ENCODE data around the gene CACNA1C.

- TF ChIP-seq POLR2A (IDR thresholded peaks at IDR 0.05) (no peak), CTCF (IDR thresholded peaks at IDR 0.05) (no peak)
Measured at GRCh38 chr12:2014231-2014630, 38.6 kb upstream of the CACNA1C start.

Data from esophagus squamous epithelium (tissue), 4 donors.